ENCODE measurements around the gene IKZF3.
A peak's percentile ranks its signal among the peaks of the same experiment; 100 is the strongest.

IKZF3 gene

DNA sequence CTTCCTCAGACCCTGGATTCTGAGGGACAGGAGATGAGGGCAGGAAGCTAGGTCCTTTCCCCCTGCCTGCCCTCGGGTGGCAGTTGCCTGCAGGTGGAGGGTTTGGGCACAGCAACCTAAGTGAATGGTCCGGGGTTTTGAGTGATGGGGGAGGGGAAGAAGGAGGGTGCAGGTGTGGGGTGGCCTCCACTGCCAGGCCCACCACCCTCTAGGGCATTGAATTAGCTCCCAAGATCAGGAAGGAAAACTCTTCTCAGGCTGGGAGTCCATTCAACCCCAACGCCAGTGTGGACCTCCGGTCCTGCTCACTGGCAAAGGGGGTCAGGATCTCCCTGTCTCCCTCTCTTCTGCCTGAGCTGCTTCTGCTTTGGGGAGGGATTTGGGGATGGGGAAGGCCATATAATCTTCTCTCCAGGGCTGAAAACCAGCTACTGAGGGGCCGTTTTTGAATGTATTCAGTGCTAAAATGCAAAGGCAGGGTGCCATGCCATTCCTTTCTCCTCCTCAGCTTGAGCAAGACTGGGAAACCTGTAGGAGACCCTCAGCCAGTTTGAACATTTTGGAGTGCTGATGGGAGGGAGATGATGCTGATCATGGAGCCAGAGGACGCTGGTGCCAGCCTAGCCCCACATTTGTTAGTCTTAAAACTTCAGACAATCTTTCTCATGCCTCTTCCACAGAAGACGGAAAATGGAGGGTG is 107.6 kb downstream of the IKZF3 start:
- ChIA-PET CTCF (interaction anchor here (1.3 to 8.2 kb wide), 12 partner anchors 8 to 224 kb away, joined by 3 to 93 read pairs (median 4); partner anchors contain the start of genes MIEN1 and PSMD3), POLR2A (interaction anchor here (0.9 to 1.8 kb wide), 4 partner anchors 11 to 38 kb away, joined by 3 to 4 read pairs (median 3); no protein-coding TSS in a partner anchor)
- no peak for DNase-seq (ENCODE audit: extremely low spot score)
- TF ChIP-seq, protein P1, sequence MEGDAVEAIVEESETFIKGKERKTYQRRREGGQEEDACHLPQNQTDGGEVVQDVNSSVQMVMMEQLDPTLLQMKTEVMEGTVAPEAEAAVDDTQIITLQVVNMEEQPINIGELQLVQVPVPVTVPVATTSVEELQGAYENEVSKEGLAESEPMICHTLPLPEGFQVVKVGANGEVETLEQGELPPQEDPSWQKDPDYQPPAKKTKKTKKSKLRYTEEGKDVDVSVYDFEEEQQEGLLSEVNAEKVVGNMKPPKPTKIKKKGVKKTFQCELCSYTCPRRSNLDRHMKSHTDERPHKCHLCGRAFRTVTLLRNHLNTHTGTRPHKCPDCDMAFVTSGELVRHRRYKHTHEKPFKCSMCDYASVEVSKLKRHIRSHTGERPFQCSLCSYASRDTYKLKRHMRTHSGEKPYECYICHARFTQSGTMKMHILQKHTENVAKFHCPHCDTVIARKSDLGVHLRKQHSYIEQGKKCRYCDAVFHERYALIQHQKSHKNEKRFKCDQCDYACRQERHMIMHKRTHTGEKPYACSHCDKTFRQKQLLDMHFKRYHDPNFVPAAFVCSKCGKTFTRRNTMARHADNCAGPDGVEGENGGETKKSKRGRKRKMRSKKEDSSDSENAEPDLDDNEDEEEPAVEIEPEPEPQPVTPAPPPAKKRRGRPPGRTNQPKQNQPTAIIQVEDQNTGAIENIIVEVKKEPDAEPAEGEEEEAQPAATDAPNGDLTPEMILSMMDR (IDR thresholded peaks at IDR 0.05; ENCODE audit: control extremely low read depth, extremely low read depth, low read depth, missing control alignments): no peak

DNA sequence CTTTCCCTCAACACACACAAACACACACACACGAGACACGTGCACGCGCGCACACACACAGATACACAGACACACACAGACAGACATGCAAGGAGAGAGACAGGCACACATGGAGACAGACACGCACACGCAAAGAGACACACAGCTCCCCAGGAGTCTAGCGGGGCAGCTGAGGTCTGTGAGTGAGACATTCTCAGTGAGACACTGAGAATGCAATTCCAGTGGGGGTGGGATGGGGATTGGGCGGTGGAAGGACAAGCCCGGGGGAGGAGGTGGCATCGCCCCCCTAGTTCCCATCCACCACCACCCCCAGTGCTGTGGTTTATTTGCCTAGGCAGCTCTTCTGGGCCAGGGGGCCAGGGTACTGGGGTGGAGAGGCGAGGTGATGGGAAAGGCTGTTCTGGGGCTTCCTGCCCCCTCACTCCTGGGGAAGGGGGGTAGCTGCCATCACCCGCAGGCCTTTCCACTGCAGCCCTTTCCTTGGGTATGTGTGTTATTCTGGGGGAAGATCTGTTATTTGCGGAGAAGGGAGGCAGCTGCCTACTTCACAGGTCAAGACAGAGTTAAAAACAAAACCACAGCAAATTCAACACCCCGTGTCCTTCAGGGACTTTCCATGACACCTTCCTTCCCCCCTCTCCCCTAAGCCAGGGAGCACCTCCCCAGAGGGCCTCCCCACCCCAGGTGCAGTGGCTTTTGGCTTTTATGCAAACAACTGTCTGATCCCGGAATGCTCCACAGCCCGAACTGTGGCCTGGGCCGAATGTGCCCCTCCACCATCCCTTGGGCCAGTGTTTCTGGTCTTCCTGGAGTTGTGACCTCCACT is 108.3 kb downstream of the IKZF3 start:
- DNase-seq (ENCODE audit: extremely low spot score): peak; percentile 80
- POLR2A ChIA-PET: interaction anchor here (0.5 to 1.8 kb wide), 7 partner anchors 12 to 911 kb away, joined by 3 to 6 read pairs (median 3); no protein-coding TSS in a partner anchor
- TF ChIP-seq, protein P1 (IDR thresholded peaks at IDR 0.05; ENCODE audit: control extremely low read depth, extremely low read depth, low read depth, missing control alignments): no peak

DNA sequence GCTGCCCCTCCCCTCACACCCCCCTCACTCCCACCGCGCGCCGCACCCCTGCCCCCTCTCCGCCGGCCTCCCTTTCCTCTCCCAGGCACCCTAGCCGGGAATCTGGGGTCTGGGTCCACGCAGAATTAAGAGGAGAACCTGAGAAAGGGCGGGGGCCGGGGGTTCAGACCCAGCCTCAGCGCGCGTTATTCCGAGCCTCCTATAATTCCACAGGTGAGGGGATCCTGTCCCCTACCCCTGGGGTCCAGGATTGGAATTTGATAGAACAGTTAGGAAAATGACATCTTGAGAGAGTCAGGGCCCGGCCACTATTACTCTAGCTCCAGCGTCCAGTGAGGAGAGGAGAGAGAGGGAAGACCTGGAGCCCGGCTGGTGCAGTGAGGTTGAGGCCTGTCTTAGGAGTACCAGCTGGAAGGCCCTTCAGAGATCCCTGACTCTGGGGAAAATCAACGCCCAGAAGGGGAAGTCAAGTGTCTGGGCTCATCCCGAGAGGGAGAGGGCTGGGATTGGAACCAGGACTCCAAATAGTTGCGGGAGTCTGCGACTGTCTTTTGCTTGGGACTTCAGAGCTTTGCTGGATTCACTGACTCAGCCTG is 109.1 kb downstream of the IKZF3 start:
- ChIA-PET POLR2A (interaction anchor here (0.5 to 1.8 kb wide), 4 partner anchors 12 to 910 kb away, joined by 3 to 6 read pairs (median 4); no protein-coding TSS in a partner anchor), CTCF (interaction anchor here (0.7 to 8.2 kb wide), 19 partner anchors 9 to 133 kb away, joined by 3 to 93 read pairs (median 4); partner anchors contain the start of genes IKZF3 and MIEN1)
- TF ChIP-seq, protein P1 (IDR thresholded peaks at IDR 0.05; ENCODE audit: control extremely low read depth, extremely low read depth, low read depth, missing control alignments): no peak
- no peak for DNase-seq (ENCODE audit: extremely low spot score)

More for the DNA sequence above, 108.3 kb downstream of the IKZF3 start:
- CTCF ChIA-PET: interaction anchor here (0.8 to 8.2 kb wide), 21 partner anchors 8 to 225 kb away, joined by 3 to 93 read pairs (median 4); partner anchors contain the start of genes IKZF3, MIEN1 and PSMD3

DNA sequence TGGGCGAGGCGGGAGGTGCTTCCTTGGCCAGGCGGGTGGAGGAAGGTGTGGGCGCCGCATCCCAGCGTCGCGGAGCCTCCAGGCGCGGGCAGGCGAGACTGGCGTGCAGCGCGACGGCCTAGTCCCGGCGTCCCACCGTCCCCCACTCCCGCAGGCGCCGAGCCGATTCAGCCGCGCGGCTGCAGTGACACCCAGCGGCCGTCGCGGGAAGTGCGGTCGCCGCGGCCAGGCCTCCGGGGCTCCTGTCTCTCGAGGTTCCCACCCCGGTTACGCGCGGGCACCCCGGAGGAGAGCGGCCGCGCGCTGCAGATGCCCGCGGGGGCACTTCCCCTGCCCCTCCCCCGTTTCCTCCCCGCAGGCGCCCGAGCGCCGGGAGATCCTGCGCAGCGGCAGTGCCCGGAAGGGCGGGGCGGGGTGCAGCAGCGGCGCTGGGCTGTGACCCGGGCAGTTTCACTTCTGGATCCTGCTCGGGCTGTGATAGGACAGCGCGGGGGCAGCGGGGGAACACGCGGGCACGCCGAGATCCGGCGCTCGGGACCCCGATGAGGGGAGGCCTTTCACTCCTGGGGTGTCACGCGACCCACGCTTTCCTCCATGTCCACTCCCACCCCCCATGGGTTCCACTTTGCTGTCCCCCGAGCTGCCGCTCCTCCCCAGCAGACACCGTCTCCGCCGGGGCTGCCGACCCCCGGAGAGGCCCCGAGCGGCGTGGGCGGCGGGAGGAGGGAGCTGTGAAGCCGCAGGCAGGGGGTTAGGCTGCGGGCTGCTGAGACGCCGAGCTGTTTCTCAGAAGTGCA is 109.8 kb downstream of the IKZF3 start:
- TF ChIP-seq, protein P1 (IDR thresholded peaks at IDR 0.05; ENCODE audit: control extremely low read depth, extremely low read depth, low read depth, missing control alignments): peak; percentile 87
- CTCF ChIA-PET: interaction anchor here (0.7 to 8.2 kb wide), 24 partner anchors 10 to 133 kb away, joined by 3 to 93 read pairs (median 4); partner anchors contain the start of genes IKZF3 and MIEN1
- POLR2A ChIA-PET: interaction anchor here (1.8 kb wide), 1 partner anchor 13 kb away, joined by 4 read pairs; no protein-coding TSS in a partner anchor
- DNase-seq (ENCODE audit: extremely low spot score): peak; percentile 96

DNA sequence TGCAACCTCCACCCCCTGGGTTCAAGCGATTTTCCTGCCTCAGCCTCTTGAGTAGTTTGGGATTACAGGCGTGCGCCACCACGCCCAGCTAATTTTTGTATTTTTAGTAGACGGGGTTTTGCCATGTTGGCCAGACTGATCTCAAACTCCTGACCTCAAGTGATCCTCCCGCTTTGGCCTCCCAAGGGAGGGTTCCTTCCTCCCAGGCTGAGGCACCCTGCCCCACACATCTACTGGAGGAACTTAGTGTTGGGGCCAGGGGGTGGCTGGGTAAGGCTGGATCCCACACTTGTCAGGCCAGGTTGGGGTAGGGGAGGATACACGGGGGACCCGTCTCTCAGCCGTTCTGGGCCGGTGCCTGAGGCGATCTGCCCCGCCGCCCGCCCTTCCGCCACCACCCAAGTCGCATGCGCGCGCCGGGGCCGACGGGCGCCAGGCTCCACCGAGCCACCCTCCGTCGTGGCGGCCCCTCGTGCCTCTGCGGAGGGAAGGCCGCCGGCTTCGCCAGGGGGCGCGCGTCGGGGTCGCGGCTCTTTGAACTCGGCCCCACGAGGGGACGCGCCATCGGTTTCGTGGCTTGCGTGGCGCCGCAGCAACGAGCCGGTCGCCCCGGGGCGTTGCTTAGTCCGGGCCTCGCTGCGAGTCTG is 110.5 kb downstream of the IKZF3 start:
- TF ChIP-seq, protein P1 (IDR thresholded peaks at IDR 0.05; ENCODE audit: control extremely low read depth, extremely low read depth, low read depth, missing control alignments): peak; percentile 53
- DNase-seq (ENCODE audit: extremely low spot score): peak; percentile 81
- ChIA-PET CTCF (interaction anchor here (0.8 to 8.2 kb wide), 12 partner anchors 10 to 132 kb away, joined by 3 to 93 read pairs (median 4); partner anchors contain the start of gene MIEN1), POLR2A (no interaction called here)
